ENCODE measurements around the gene CERS4.
"Not testable (repeated sequence)": the region's sequence is repeated elsewhere in the genome, so short reads cannot be mapped to it uniquely, and the experiment has no call there.

- TF ChIP-seq MYC (IDR thresholded peaks at IDR 0.05; ENCODE audit: low read depth, low read length); CTCF (IDR thresholded peaks at IDR 0.05; ENCODE audit: extremely low read depth in 1 of 2, insufficient read depth in 1 of 2, low read depth in 1 of 2, low read length in 2 of 2): not testable (repeated sequence)
Observed at GRCh38 chr19:8218127-8218526, 9.0 kb downstream of the CERS4 start.
